Hepatic stellate cell (primary cell): ENCODE results near the gene NFIC.
"Not testable (repeated sequence)": the region's sequence is repeated elsewhere in the genome, so short reads cannot be mapped to it uniquely, and the experiment has no call there.

Source experiments
- DNase-seq: peaks from one replicate; pipeline ENCODE4 v3.0.0; 2011; ENCODE audit warnings: low spot score

The NFIC gene

GRCh38 chr19:3491396-3492119 lies 125.2 kb downstream of the NFIC start:
- DNase-seq, result no peak

GRCh38 chr19:3492131-3492839 lies 125.9 kb downstream of the NFIC start:
- DNase-seq, result no peak

GRCh38 chr19:3492919-3493318 lies 126.5 kb downstream of the NFIC start:
- DNase-seq, result no peak

- DNase-seq, result no peak
These were observed 127.3 kb downstream of the NFIC start for GRCh38 chr19:3493651-3494050.

- peak; percentile 82 for DNase-seq
These were observed 127.7 kb downstream of the NFIC start for GRCh38 chr19:3494051-3494450.

- no peak for DNase-seq
These were observed 128.2 kb downstream of the NFIC start for GRCh38 chr19:3494559-3494958.

GRCh38 chr19:3496392-3497273 lies 130.2 kb downstream of the NFIC start:
- no peak for DNase-seq

- DNase-seq, result no peak
These were observed 131.6 kb downstream of the NFIC start for GRCh38 chr19:3497757-3498520.

- DNase-seq, result no peak
These were observed 133.5 kb downstream of the NFIC start for GRCh38 chr19:3499738-3500428.

GRCh38 chr19:3500429-3501101 lies 134.2 kb downstream of the NFIC start, which contains the start of gene DOHH:
Gene DOHH, minus strand, starts transcription at chr19:3500674. Its CDS starts 3,860 bp downstream, at chr19:3496814.
- DNase-seq, result peak; percentile 100

GRCh38 chr19:3501780-3502179 lies 135.4 kb downstream of the NFIC start:
- no peak for DNase-seq

GRCh38 chr19:3503036-3503572 lies 136.7 kb downstream of the NFIC start:
- no peak for DNase-seq

GRCh38 chr19:3504735-3505134 lies 138.4 kb downstream of the NFIC start:
- no peak for DNase-seq

- DNase-seq, result peak; percentile 100
These were observed 139.4 kb downstream of the NFIC start, which contains the start of gene FZR1 for GRCh38 chr19:3505598-3506383. Gene FZR1, plus strand, starts transcription at chr19:3506311. Its CDS starts 16,679 bp downstream, at chr19:3522990.

GRCh38 chr19:3506384-3507340 lies 140.3 kb downstream of the NFIC start:
- peak; percentile 59 for DNase-seq

GRCh38 chr19:3507371-3508120 lies 141.2 kb downstream of the NFIC start:
- DNase-seq, result no peak

- not testable (repeated sequence) for DNase-seq
These were observed 141.8 kb downstream of the NFIC start for GRCh38 chr19:3508121-3508661.
